ENCODE measurements around the gene DSCAML1. TPM values are rescaled to one million over a fixed set of nuclear protein-coding genes. Genes with fewer than 3 reads are reported as not detected.

Gene DSCAML1
- total and polyA plus RNA-seq, 8 donors: 0.08 to 2.9 (median 0.45) TPM

- intact Hi-C loops (cut with DNase I; ENCODE audit: low total_unique reads): no loop called here
- H3K36me3 ChIP-seq: no peaks in the 10 kb centered on the region
- 41 to 57% (median 45%) methylated on average over 5 to 7 of the region's 7 CpGs for WGBS, 5 donors
- no peaks in the 10 kb centered on the region for H3K4me1 ChIP-seq
- H3K27ac ChIP-seq: no peak overlapping the region
- H3K27me3 ChIP-seq: peaks cover 0 to 47% (median 4%) of the 10 kb centered on the region in 3 donors
- no peaks in the 10 kb centered on the region for H3K9me3 ChIP-seq
- no peak for DNase-seq
- H3K4me3 ChIP-seq: no peak overlapping the region
- TF ChIP-seq CTCF (IDR thresholded peaks at IDR 0.05): no peak
- no peak for TF ChIP-seq EP300 (IDR thresholded peaks at IDR 0.05)
- no peak for TF ChIP-seq POLR2AphosphoS5 (IDR thresholded peaks at IDR 0.05)
- no peak for TF ChIP-seq POLR2A (IDR thresholded peaks at IDR 0.05)
Observed at GRCh38 chr11:117557361-117557760, 239.7 kb downstream of the DSCAML1 start.

DNA sequence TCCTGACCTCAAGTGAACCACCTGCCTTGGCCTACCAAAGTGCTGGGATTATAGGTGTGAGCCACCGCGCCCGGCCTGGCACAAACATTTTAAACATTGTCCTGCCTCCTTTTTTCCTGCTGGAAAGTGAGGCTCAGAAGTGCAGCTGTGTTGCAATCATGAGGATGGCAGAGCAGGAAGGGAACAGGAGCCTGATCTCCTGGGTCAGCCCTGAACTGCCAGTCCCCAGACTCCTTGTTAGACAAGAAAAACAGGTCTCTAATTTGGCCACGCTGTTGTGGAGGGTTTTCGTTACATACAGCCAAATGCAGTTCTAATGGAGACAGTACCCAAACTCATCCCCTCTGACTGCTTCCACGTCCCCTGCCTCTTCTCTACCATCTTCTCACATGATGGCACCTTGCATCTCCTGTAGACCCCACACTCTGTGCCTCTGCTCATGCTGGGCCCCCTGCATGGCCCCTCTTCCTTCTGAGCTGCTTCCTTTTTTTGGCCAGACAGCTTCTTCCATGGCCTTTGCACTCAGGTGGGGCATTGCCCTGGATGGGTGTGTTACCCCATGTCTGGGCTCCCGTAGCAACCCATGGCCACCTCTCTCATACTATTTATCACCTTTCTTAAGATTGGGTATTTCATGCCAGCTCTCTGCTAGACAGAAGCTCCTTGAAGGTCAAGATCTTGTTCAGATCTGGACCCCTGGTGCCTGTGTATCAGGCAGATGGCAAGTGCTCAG, 242.2 kb downstream of the DSCAML1 start:
- 53 to 81% (median 73%) methylated on average over 7 of the region's 7 CpGs for WGBS, 5 donors
- no peaks in the 10 kb centered on the region for H3K36me3 ChIP-seq
- no peak for DNase-seq
- H3K4me1 ChIP-seq: no peaks in the 10 kb centered on the region
- intact Hi-C loops (cut with DNase I; ENCODE audit: low total_unique reads): no loop called here
- TF ChIP-seq POLR2A (IDR thresholded peaks at IDR 0.05): no peak
- TF ChIP-seq CTCF (IDR thresholded peaks at IDR 0.05): no peak
- TF ChIP-seq POLR2AphosphoS5 (IDR thresholded peaks at IDR 0.05): no peak
- no peak for TF ChIP-seq EP300 (IDR thresholded peaks at IDR 0.05)
- no peak overlapping the region for H3K4me3 ChIP-seq
- H3K9me3 ChIP-seq: no peaks in the 10 kb centered on the region
- H3K27me3 ChIP-seq: peaks cover 0 to 42% (median 4%) of the 10 kb centered on the region in 3 donors
- no peak overlapping the region for H3K27ac ChIP-seq

- Histone ChIP-seq H3K4me1 (no peaks in the 10 kb centered on the region), H3K9me3 (no peaks in the 10 kb centered on the region), H3K4me3 (no peak overlapping the region), H3K27ac (no peak overlapping the region), H3K36me3 (no peaks in the 10 kb centered on the region), H3K27me3 (peaks cover 0 to 29% (median 0%) of the 10 kb centered on the region in 3 donors)
- 78 to 82% (median 81%) methylated on average over 9 of the region's 9 CpGs for WGBS, 5 donors
- no peak for DNase-seq
- no peak for TF ChIP-seq POLR2AphosphoS5 (IDR thresholded peaks at IDR 0.05)
- no peak for TF ChIP-seq EP300 (IDR thresholded peaks at IDR 0.05)
- no peak for TF ChIP-seq CTCF (IDR thresholded peaks at IDR 0.05)
- no peak for TF ChIP-seq POLR2A (IDR thresholded peaks at IDR 0.05)
- intact Hi-C loops (cut with DNase I; ENCODE audit: low total_unique reads): no loop called here
Observed at GRCh38 chr11:117552626-117553025, 244.4 kb downstream of the DSCAML1 start.

- intact Hi-C loops (cut with DNase I; ENCODE audit: low total_unique reads): no loop called here
- Histone ChIP-seq H3K27ac (no peak overlapping the region), H3K9me3 (no peaks in the 10 kb centered on the region), H3K27me3 (peaks cover 0 to 22% (median 0%) of the 10 kb centered on the region in 3 donors), H3K36me3 (no peaks in the 10 kb centered on the region), H3K4me3 (no peak overlapping the region), H3K4me1 (no peaks in the 10 kb centered on the region)
- no peak for DNase-seq
- TF ChIP-seq CTCF (IDR thresholded peaks at IDR 0.05) (no peak), POLR2A (IDR thresholded peaks at IDR 0.05) (no peak)
- 40 to 74% (median 51%) methylated on average over 9 to 12 of the region's 12 CpGs for WGBS, 5 donors
Observed at GRCh38 chr11:117551761-117552343, 245.2 kb downstream of the DSCAML1 start.
